Loucy (cell line): ENCODE measurements around the gene XRCC3.

Experiments
- CTCF ChIP-seq: fragments of 200-600 bp; sonication (generic); conservative IDR thresholded peaks from 2 replicates; pipeline ENCODE4 v1.5.1; 2014; ENCODE audit warnings: mild to moderate bottlenecking, antibody characterized with exemption, low read length
- EZH2phosphoT487 ChIP-seq: fragments of 200-600 bp; IDR thresholded peaks from 2 replicates; pipeline ENCODE4 v1.6.1; 2018; ENCODE audit warnings: antibody characterized with exemption, mild to moderate bottlenecking, moderate library complexity, borderline replicate concordance

- TF ChIP-seq CTCF (no peak), EZH2phosphoT487 (no peak)
Measured at GRCh38 chr14:103688441-103688840, 26.8 kb downstream of the XRCC3 start.
